Heart left ventricle (tissue), 16 donors: ENCODE data around the gene ANKRD40CL. TPM values are rescaled to one million over a fixed set of nuclear protein-coding genes. Genes with fewer than 3 reads are reported as not detected.

Experiments
- ATAC-seq, 4 donors: fragments of 200-7000 bp; cut with Tn5 transposase; one replicate each; pipeline ENCODE4 v1.9.1; 2020 to 2022; ENCODE audit warnings: moderate library complexity in 4 of 4, mild to moderate bottlenecking in 3 of 4, moderate number of reproducible peaks in 1 of 4
- DNase-seq, 5 donors: peaks; one replicate each; pipeline ENCODE4 v3.0.0-alpha.2; 2020
- H3K27ac ChIP-seq, 12 donors: fragments of 200-600 bp; sonication (generic) in 4 of 12; one replicate each; pipeline versions ENCODE4 v1.5.0 to v1.8.0; 2016 to 2022; ENCODE audit warnings: mild to moderate bottlenecking in 2 of 12
- H3K27me3 ChIP-seq, 9 donors: fragments of 200-600 bp; sonication (generic) in 2 of 9; one replicate each; pipeline versions ENCODE4 v1.5.1 to v1.8.0; 2016 to 2022; ENCODE audit warnings: mild to moderate bottlenecking in 3 of 9
- H3K36me3 ChIP-seq, 9 donors: fragments of 200-600 bp; sonication (generic) in 2 of 9; one replicate each; pipeline versions ENCODE4 v1.5.0 to v1.8.0; 2018 to 2022; ENCODE audit warnings: mild to moderate bottlenecking in 2 of 9
- H3K4me1 ChIP-seq, 12 donors: fragments of 200-600 bp; sonication (generic) in 4 of 12; one replicate each; pipeline versions ENCODE4 v1.5.0 to v1.8.0; 2016 to 2022; ENCODE audit warnings: mild to moderate bottlenecking in 3 of 12
- H3K4me3 ChIP-seq, 12 donors: fragments of 200-600 bp; sonication (generic) in 4 of 12; one replicate each; pipeline versions ENCODE4 v1.5.0 to v1.8.0; 2017 to 2022; ENCODE audit warnings: mild to moderate bottlenecking in 9 of 12, moderate library complexity in 4 of 12
- H3K9me3 ChIP-seq, 12 donors: fragments of 200-600 bp; sonication (generic) in 4 of 12; one replicate each; pipeline versions ENCODE4 v1.5.0 to v1.8.0; 2016 to 2022; ENCODE audit warnings: mild to moderate bottlenecking in 1 of 12
- POLR2A ChIP-seq, 2 donors: fragments of 450-650 bp; IDR thresholded peaks; one replicate each; pipeline ENCODE4 v1.6.1; 2017; ENCODE audit warnings: antibody characterized with exemption in 2 of 2, mild to moderate bottlenecking in 2 of 2, moderate library complexity in 2 of 2
- WGBS, 4 donors: extraction: QIAGEN DNeasy Blood & Tissue Kit in 2 of 4; methylation state at CpG; one replicate each; pipeline versions ENCODE4 v1.1.5 to v1.1.7; 2013 to 2018; 5-methylcytosine and 5-hydroxymethylcytosine counted together
- intact Hi-C, 10 donors: fragments of 100-400 bp; cut with DNase I; formaldehyde crosslinking; loops; one replicate each; pipeline versions ENCODE4 v1.11.1 to v1.14.2; 2022
- polyA plus RNA-seq, 2 donors: library from polyadenylated mRNA; stranded (reverse); fragments of 200-250 nt; gene quantifications; one replicate each; pipeline ENCODE4 v1.2.3, GENCODE V29; 2013
- total RNA-seq, 9 donors: library from RNA; depleted of rRNA in 2 of 9; stranded (reverse); fragments of >200 nt in 2 of 9; fragmentation: NEBNext Ultra II Directional in 3 of 9; extraction: Animal tissue kit (Norgen Biotek cat#: 25700) in 3 of 9; gene quantifications; one replicate each; pipeline versions ENCODE4 v1.1.0 to v1.2.4, GENCODE V29; 2016 to 2023
- TF ChIP-seq, protein P1 (sequence below), 12 donors: fragments of 200-600 bp; sonication (generic) in 4 of 12; IDR thresholded peaks; one replicate each; pipeline versions ENCODE4 v1.5.0 to v1.8.0; 2018 to 2022; ENCODE audit warnings: antibody characterized with exemption in 12 of 12, mild to moderate bottlenecking in 5 of 12
- donor health status: ischemic (EF 13 %, LVEDD 7.1; RV severe dilation, severe dysfunction).
- donor health status: healthy with polysubstance abuse.
- donor health status: DM: no; HTN: yes; CAD: no.
- donor health status: DM: no; HTN: no; CAD: no.
- donor health status: ischemic (EF 25% LVEDD 6.9; RV normal size, moderate dysfunction).
- donor health status: ischemic (EF 25% LVEDD 5.7; RV mildly dilated, moderate dysfunction).
- donor health status: healthy.
- donor health status: DM: yes; HTN: yes; CAD: no.
- donor health status: ischemic (EF 35%, LVEDD 5.7; RV mildly dilated, moderate dysfunction).
- donor health status: nonischemic (EF 11% LVEDD 7.7; RV severe dilation, severe dysfunction).
- donor health status: DM: yes; HTN: yes; CAD: no.
- donor health status: PGD.
- donor health status: ischemic (EF 29% LVEDD 5.4; RV normal size, mild dysfunction).
- donor health status: nonischemic (EF 23%, LVEDD 6.1; RV moderate dilation, normal function).

ANKRD40CL gene
- total and polyA plus RNA-seq, 11 donors = not detected

DNA sequence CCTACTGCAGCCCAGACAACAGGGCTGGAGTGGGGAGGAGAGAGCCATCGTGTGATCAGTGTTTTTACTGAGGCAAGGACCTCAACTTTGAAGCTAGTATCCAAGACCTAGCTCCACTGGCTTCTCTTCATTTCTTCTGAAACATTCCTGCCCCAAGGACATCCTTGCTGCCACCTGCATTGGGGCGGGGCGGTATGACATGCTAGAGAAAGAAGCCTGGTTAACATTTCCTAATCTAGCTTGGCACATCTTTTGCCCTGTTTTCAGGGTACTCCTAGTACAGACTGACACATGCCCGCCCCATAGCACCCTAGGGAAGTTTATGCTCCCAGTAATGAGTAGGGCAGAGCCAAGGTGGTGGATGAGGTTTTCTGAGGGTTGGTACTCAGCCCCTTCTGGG is 17.8 kb upstream of the ANKRD40CL start:
- no peaks in the 10 kb centered on the region for H3K9me3 ChIP-seq
- TF ChIP-seq, protein P1, sequence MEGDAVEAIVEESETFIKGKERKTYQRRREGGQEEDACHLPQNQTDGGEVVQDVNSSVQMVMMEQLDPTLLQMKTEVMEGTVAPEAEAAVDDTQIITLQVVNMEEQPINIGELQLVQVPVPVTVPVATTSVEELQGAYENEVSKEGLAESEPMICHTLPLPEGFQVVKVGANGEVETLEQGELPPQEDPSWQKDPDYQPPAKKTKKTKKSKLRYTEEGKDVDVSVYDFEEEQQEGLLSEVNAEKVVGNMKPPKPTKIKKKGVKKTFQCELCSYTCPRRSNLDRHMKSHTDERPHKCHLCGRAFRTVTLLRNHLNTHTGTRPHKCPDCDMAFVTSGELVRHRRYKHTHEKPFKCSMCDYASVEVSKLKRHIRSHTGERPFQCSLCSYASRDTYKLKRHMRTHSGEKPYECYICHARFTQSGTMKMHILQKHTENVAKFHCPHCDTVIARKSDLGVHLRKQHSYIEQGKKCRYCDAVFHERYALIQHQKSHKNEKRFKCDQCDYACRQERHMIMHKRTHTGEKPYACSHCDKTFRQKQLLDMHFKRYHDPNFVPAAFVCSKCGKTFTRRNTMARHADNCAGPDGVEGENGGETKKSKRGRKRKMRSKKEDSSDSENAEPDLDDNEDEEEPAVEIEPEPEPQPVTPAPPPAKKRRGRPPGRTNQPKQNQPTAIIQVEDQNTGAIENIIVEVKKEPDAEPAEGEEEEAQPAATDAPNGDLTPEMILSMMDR (IDR thresholded peaks at IDR 0.05) = no peak
- TF ChIP-seq POLR2A (IDR thresholded peaks at IDR 0.05) = no peak
- H3K4me3 ChIP-seq = no peak overlapping the region
- intact Hi-C loops = loop anchor here in 3 of 10 donors (2.0 to 5.0 kb wide), 4 partner anchors 56 to 172 kb away; no protein-coding TSS in a partner anchor
- H3K27me3 ChIP-seq = no peaks in the 10 kb centered on the region
- peaks cover 0 to 19% (median 5%) of the 10 kb centered on the region in 12 donors for H3K4me1 ChIP-seq
- 61 to 90% (median 80%) methylated on average over 4 of the region's 4 CpGs for WGBS, 4 donors
- no peaks in the 10 kb centered on the region for H3K36me3 ChIP-seq
- ATAC-seq (no peak), DNase-seq (no peak)
- no peak overlapping the region for H3K27ac ChIP-seq

DNA sequence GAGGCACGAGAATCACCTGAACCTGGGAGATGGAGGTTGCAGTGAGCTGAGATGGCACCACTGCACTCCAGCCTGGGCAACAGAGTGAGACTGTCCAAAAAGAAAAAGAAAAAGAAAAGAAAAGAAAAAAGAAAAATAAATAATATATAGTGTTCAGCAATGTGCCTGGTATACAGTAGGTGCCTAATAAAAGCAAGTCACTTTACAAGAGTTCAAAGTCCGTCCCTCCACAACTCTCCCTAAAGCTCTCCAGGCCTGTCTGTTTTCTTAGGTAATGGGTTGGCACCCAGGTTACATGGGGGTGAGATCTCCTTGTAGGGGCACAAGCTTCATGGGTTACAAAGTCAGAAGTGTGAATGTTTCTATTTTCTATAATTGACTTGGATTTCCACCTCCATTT is 16.6 kb upstream of the ANKRD40CL start:
- no peaks in the 10 kb centered on the region for H3K36me3 ChIP-seq
- H3K4me1 ChIP-seq = peaks cover 0 to 19% (median 3%) of the 10 kb centered on the region in 12 donors
- ATAC-seq = no peak
- H3K4me3 ChIP-seq = no peak overlapping the region
- WGBS, 4 donors = 95 to 97% (median 96%) methylated on average over 2 of the region's 2 CpGs
- H3K27ac ChIP-seq = no peak overlapping the region
- H3K9me3 ChIP-seq = no peaks in the 10 kb centered on the region
- intact Hi-C loops = loop anchor here (1.0 to 5.0 kb wide), 10 partner anchors 57 to 237 kb away; partner anchors contain the start of gene SPATA20 (in 1 of the 10)
- TF ChIP-seq, protein P1 (IDR thresholded peaks at IDR 0.05) = no peak
- no peak for TF ChIP-seq POLR2A (IDR thresholded peaks at IDR 0.05)
- no peak for DNase-seq
- no peaks in the 10 kb centered on the region for H3K27me3 ChIP-seq

DNA sequence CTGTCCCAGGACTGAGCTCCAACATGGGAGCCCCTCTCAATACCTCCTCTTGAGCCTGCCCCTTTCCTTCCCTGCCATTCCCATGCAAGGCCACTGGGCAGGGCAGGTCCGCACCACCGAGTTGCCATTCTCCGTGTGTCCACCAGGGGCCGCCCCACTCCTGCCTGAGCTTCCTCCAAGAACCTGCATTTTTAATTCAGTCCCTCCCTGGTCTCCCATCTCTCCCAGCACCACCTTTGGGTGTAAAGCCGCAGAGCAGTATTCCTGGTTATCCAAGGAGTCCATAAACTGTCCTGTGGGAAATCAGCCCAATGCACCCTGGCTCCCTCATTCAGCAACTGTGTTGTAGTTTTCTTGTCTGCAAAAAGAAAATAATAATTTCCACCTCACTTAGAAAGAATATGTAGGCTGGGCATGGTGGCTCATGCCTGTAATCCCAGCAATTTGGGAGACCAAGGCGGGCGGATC is 15.9 kb upstream of the ANKRD40CL start:
- intact Hi-C loops = loop anchor here in 9 of 10 donors (1.0 to 5.0 kb wide), 7 partner anchors 58 to 236 kb away; partner anchors contain the start of gene SPATA20 (in 1 of the 9)
- H3K36me3 ChIP-seq = no peaks in the 10 kb centered on the region
- H3K9me3 ChIP-seq = no peaks in the 10 kb centered on the region
- peak; percentile 81 to 91 (median 84) for DNase-seq
- TF ChIP-seq, protein P1 (IDR thresholded peaks at IDR 0.05) = peak; percentile 93 to 99 (median 94)
- no peak for TF ChIP-seq POLR2A (IDR thresholded peaks at IDR 0.05)
- ATAC-seq = peak; percentile 66 to 89 (median 86)
- H3K4me3 ChIP-seq = no peak overlapping the region
- 18 to 24% (median 21%) methylated on average over 7 of the region's 7 CpGs for WGBS, 4 donors
- H3K4me1 ChIP-seq = peaks cover 0 to 19% (median 3%) of the 10 kb centered on the region in 12 donors
- no peak overlapping the region for H3K27ac ChIP-seq
- H3K27me3 ChIP-seq = no peaks in the 10 kb centered on the region

DNA sequence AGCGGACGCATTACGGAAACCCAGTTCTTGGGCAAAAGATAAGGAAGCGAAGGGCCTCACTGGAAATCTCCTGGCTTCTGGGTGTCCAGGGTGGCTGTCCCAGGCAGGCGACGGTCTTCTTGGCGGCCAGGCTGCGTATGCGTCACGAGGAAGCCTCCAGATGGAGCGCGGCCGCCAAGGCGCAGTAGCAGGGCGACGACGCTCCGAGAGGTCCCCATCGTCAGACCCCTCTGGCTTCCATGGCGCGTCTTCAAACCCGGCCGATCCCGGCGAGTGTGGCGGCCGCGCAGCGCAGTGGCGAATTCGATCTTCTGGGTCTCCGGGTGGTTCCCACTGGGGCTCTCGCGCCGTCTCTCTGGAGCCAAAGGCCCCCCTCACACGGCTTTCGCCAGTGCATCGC is 13.8 kb upstream of the ANKRD40CL start:
- peak in 1 of 4 donors; percentile 15 for ATAC-seq
- Histone ChIP-seq H3K36me3 (no peaks in the 10 kb centered on the region), H3K27ac (no peak overlapping the region), H3K9me3 (no peaks in the 10 kb centered on the region), H3K4me1 (peaks cover 0 to 17% (median 3%) of the 10 kb centered on the region in 12 donors), H3K4me3 (peak overlapping the region in 10 of 12 donors; percentile 9 to 53 (median 30)), H3K27me3 (no peaks in the 10 kb centered on the region)
- peak in 1 of 5 donors; percentile 36 for DNase-seq
- intact Hi-C loops = loop anchor here in 6 of 10 donors (5.0 kb wide), 3 partner anchors 171 to 234 kb away; partner anchors contain the start of gene SPATA20 (in 1 of the 6)
- TF ChIP-seq POLR2A (IDR thresholded peaks at IDR 0.05) = no peak
- TF ChIP-seq, protein P1 (IDR thresholded peaks at IDR 0.05) = no peak
- 32 to 43% (median 38%) methylated on average over 27 to 38 of the region's 38 CpGs for WGBS, 4 donors
